Loucy (cell line): ENCODE measurements around the gene KANK2.

Experiments used
- H2AFZ ChIP-seq: fragments of 200-600 bp; sonication (generic); 2 replicates; pipeline ENCODE4 v1.6.0; 2016; ENCODE audit warnings: antibody characterized with exemption, mild to moderate bottlenecking, low read length, moderate library complexity
- H3F3A ChIP-seq: fragments of 200-600 bp; 2 replicates; pipeline ENCODE4 v1.6.0; 2016; ENCODE audit warnings: antibody characterized with exemption, low read depth, mild to moderate bottlenecking
- H3K27me3 ChIP-seq: fragments of 200-600 bp; sonication (generic); 2 replicates; pipeline ENCODE4 v1.6.1; 2014; ENCODE audit warnings: low read length, mild to moderate bottlenecking; ENCODE audit not compliant: insufficient read depth, poor library complexity, severe bottlenecking
- H3K36me3 ChIP-seq: fragments of 200-600 bp; sonication (generic); 2 replicates; pipeline ENCODE4 v1.6.1; 2016; ENCODE audit warnings: low read length; ENCODE audit not compliant: insufficient read depth
- H3K4me1 ChIP-seq: fragments of 200-600 bp; sonication (generic); 2 replicates; pipeline ENCODE4 v1.5.1; 2014; ENCODE audit warnings: low read length, mild to moderate bottlenecking; ENCODE audit not compliant: insufficient read depth, poor library complexity, severe bottlenecking
- H3K4me2 ChIP-seq: fragments of 200-600 bp; sonication (generic); 2 replicates; pipeline ENCODE4 v1.6.0; 2014; ENCODE audit warnings: antibody characterized with exemption, low read length, low read depth, mild to moderate bottlenecking; ENCODE audit not compliant: poor library complexity, severe bottlenecking
- H3K4me3 ChIP-seq: fragments of 200-600 bp; sonication (generic); 2 replicates; pipeline ENCODE4 v1.5.1; 2014; ENCODE audit warnings: low read length, mild to moderate bottlenecking, mixed read lengths; ENCODE audit not compliant: poor library complexity, severe bottlenecking
- H3K79me2 ChIP-seq: fragments of 200-600 bp; sonication (generic); 2 replicates; pipeline ENCODE4 v1.6.1; 2014; ENCODE audit warnings: low read length; ENCODE audit not compliant: insufficient read depth
- H3K9ac ChIP-seq: fragments of 200-600 bp; sonication (generic); 2 replicates; pipeline ENCODE4 v1.6.0; 2014; ENCODE audit warnings: mild to moderate bottlenecking, low read depth, low read length, moderate library complexity; ENCODE audit not compliant: poor library complexity, severe bottlenecking
- H3K9me2 ChIP-seq: fragments of 200-600 bp; sonication (generic); replicated peaks from 2 replicates; pipeline ENCODE4 v1.6.1; 2016; ENCODE audit warnings: low read depth, low read length, mixed read lengths
- H3K9me3 ChIP-seq: fragments of 200-600 bp; sonication (generic); 2 replicates; pipeline ENCODE4 v1.6.1; 2014; ENCODE audit warnings: mild to moderate bottlenecking, antibody characterized with exemption, low read length, low read depth; ENCODE audit not compliant: insufficient read depth
- H4K20me1 ChIP-seq: fragments of 200-600 bp; sonication (generic); 2 replicates; pipeline ENCODE4 v1.6.0; 2014; ENCODE audit warnings: antibody characterized with exemption, low read length, mild to moderate bottlenecking; ENCODE audit not compliant: insufficient read depth, poor library complexity, severe bottlenecking
- CTCF ChIP-seq: fragments of 200-600 bp; sonication (generic); conservative IDR thresholded peaks from 2 replicates; pipeline ENCODE4 v1.5.1; 2014; ENCODE audit warnings: mild to moderate bottlenecking, antibody characterized with exemption, low read length
- EZH2phosphoT487 ChIP-seq: fragments of 200-600 bp; IDR thresholded peaks from 2 replicates; pipeline ENCODE4 v1.6.1; 2018; ENCODE audit warnings: antibody characterized with exemption, mild to moderate bottlenecking, moderate library complexity, borderline replicate concordance

Gene KANK2

GRCh38 chr19:11176466-11177193 is 20.7 kb downstream of the KANK2 start:
- H3K4me3 ChIP-seq, result no peak overlapping the region
- no peak overlapping the region for H3K9ac ChIP-seq
- no peaks in the 10 kb centered on the region for H3K9me3 ChIP-seq
- no peak overlapping the region for H3K4me2 ChIP-seq
- H3K36me3 ChIP-seq, result no peaks in the 10 kb centered on the region
- TF ChIP-seq CTCF (no peak), EZH2phosphoT487 (no peak)
- H2AFZ ChIP-seq, result no peak overlapping the region
- H3K4me1 ChIP-seq, result no peaks in the 10 kb centered on the region
- H3K79me2 ChIP-seq, result no peaks in the 10 kb centered on the region
- H3K27me3 ChIP-seq, result no peaks in the 10 kb centered on the region
- no peaks in the 10 kb centered on the region for H3F3A ChIP-seq
- no peaks in the 10 kb centered on the region for H3K9me2 ChIP-seq
- H4K20me1 ChIP-seq, result no peaks in the 10 kb centered on the region

- Histone ChIP-seq H3K27me3 (no peaks in the 10 kb centered on the region), H3K36me3 (no peaks in the 10 kb centered on the region), H3K79me2 (no peaks in the 10 kb centered on the region), H3F3A (no peaks in the 10 kb centered on the region), H3K9me3 (no peaks in the 10 kb centered on the region), H3K4me3 (no peak overlapping the region), H4K20me1 (no peaks in the 10 kb centered on the region), H3K9me2 (no peaks in the 10 kb centered on the region), H3K4me1 (no peaks in the 10 kb centered on the region), H3K4me2 (no peak overlapping the region), H2AFZ (no peak overlapping the region), H3K9ac (no peak overlapping the region)
- TF ChIP-seq EZH2phosphoT487, result no peak
- no peak for TF ChIP-seq CTCF
Measured at GRCh38 chr19:11175920-11176319, 21.4 kb downstream of the KANK2 start.

- Histone ChIP-seq H3K9ac (no peak overlapping the region), H3K4me2 (no peak overlapping the region), H3K4me3 (no peak overlapping the region), H3K4me1 (no peaks in the 10 kb centered on the region), H3K79me2 (no peaks in the 10 kb centered on the region), H3K27me3 (no peaks in the 10 kb centered on the region), H3F3A (no peaks in the 10 kb centered on the region), H3K9me2 (no peaks in the 10 kb centered on the region), H4K20me1 (no peaks in the 10 kb centered on the region), H3K36me3 (no peaks in the 10 kb centered on the region), H3K9me3 (no peaks in the 10 kb centered on the region), H2AFZ (no peak overlapping the region)
- TF ChIP-seq EZH2phosphoT487 (no peak), CTCF (no peak)
Measured at GRCh38 chr19:11174336-11174735, 23.0 kb downstream of the KANK2 start.
